ENCODE measurements around the gene USP21. TPM values are rescaled to one million over a fixed set of nuclear protein-coding genes. Genes with fewer than 3 reads are reported as not detected.

USP21 gene
- total and polyA plus RNA-seq, 9 of the 15 experiments (the other 6 are each of a cell fraction or from before 2014, with no cell fraction given): 4.9 to 52.4 (median 21.6) TPM

DNA sequence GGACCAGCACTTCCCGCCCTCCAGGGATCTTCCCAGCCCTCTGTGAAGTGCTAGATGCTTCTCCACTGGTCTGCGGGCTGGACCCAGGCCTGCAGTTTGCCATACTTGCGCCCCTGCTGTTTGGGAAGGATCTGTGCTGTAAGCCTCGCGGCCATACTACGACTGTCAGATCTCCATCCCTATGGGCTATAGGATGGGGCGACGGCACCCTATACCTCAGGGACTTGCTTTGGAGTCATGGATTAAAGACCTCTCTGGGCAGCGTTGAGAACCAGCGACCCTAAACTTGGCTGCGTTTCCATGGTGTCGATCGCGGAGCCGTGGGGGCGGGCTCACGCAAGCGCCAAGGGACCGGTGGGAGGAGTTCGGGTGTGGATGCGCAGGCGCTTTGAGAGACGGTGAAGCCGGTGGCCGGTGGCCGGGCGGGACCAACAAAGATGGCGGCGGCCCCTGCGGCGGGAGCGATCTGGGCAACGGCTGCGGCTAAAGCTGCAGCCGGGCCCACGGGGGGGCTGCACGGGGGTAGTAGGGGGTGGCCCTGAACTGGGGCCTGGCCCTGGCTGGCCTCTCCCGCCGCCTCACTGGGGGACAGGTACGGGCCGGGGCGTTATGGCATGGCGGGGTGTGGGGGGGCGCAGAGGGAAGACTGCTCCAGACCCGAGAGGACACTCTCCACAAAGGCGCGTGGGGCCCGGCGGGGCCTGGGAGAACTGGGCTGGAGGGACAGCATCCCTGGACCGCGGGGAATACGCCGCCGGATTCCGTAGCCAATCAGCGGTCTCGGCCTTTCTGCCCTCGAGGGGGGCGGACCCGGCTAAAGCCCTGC, at the start of gene USP21 (continued):
- TF ChIP-seq, protein P1, sequence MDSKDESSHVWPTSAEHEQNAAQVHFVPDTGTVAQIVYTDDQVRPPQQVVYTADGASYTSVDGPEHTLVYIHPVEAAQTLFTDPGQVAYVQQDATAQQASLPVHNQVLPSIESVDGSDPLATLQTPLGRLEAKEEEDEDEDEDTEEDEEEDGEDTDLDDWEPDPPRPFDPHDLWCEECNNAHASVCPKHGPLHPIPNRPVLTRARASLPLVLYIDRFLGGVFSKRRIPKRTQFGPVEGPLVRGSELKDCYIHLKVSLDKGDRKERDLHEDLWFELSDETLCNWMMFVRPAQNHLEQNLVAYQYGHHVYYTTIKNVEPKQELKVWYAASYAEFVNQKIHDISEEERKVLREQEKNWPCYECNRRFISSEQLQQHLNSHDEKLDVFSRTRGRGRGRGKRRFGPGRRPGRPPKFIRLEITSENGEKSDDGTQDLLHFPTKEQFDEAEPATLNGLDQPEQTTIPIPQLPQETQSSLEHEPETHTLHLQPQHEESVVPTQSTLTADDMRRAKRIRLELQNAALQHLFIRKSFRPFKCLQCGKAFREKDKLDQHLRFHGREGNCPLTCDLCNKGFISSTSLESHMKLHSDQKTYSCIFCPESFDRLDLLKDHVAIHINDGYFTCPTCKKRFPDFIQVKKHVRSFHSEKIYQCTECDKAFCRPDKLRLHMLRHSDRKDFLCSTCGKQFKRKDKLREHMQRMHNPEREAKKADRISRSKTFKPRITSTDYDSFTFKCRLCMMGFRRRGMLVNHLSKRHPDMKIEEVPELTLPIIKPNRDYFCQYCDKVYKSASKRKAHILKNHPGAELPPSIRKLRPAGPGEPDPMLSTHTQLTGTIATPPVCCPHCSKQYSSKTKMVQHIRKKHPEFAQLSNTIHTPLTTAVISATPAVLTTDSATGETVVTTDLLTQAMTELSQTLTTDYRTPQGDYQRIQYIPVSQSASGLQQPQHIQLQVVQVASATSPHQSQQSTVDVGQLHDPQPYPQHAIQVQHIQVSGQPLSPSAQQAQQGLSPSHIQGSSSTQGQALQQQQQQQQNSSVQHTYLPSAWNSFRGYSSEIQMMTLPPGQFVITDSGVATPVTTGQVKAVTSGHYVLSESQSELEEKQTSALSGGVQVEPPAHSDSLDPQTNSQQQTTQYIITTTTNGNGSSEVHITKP (IDR thresholded peaks at IDR 0.05; ENCODE audit: partially characterized antibody): no peak
- TF ChIP-seq HDAC8 (tag; IDR thresholded peaks at IDR 0.05) (no peak), SMC3 (conservative IDR thresholded peaks at IDR 0.05; ENCODE audit: insufficient read depth, low read depth, low read length) (no peak), TAF15 (IDR thresholded peaks at IDR 0.05; ENCODE audit: low read depth, low read length) (no peak), FIP1L1 (IDR thresholded peaks at IDR 0.05; ENCODE audit: low read depth, low read length, poor library complexity, severe bottlenecking) (peak; percentile 45), ESRRB (CRISPR knock-in tag; IDR thresholded peaks at IDR 0.05; ENCODE audit: borderline replicate concordance) (no peak), HDGF (IDR thresholded peaks at IDR 0.05) (peak; percentile 82; the same call in 1 of the 2 replicates), POLR2AphosphoS5 (IDR thresholded peaks at IDR 0.05; ENCODE audit: control insufficient read depth, insufficient read depth, low read depth, low read length) (peak; percentile 73), ZNF76 (CRISPR knock-in tag; IDR thresholded peaks at IDR 0.05; ENCODE audit: borderline replicate concordance) (no peak), DPF2 (IDR thresholded peaks at IDR 0.05) (no peak), TEAD1 (CRISPR knock-in tag; IDR thresholded peaks at IDR 0.05) (no peak), GATAD2A (IDR thresholded peaks at IDR 0.05) (no peak), RBM14 (IDR thresholded peaks at IDR 0.05; ENCODE audit: borderline replicate concordance, insufficient read depth, low read depth, low read length) (no peak), SUPT5H (IDR thresholded peaks at IDR 0.05) (peak; percentile 83), ZNF436 (CRISPR knock-in tag; IDR thresholded peaks at IDR 0.05) (no peak), NFE2L1 (tag; IDR thresholded peaks at IDR 0.05; ENCODE audit: borderline replicate concordance, low read depth) (no peak), RBM39 (optimal IDR thresholded peaks at IDR 0.05; ENCODE audit: low read depth, low read length) (no peak), ZNF584 (CRISPR knock-in tag; IDR thresholded peaks at IDR 0.05; ENCODE audit: low read depth) (no peak), TAF1 (IDR thresholded peaks at IDR 0.05; ENCODE audit: control insufficient read depth, extremely low read depth, insufficient read depth, low read length, severe bottlenecking) (peak; percentile 98), ZNF175 (CRISPR knock-in tag; IDR thresholded peaks at IDR 0.05; ENCODE audit: low read depth) (no peak)
- TF ChIP-seq, protein P2, sequence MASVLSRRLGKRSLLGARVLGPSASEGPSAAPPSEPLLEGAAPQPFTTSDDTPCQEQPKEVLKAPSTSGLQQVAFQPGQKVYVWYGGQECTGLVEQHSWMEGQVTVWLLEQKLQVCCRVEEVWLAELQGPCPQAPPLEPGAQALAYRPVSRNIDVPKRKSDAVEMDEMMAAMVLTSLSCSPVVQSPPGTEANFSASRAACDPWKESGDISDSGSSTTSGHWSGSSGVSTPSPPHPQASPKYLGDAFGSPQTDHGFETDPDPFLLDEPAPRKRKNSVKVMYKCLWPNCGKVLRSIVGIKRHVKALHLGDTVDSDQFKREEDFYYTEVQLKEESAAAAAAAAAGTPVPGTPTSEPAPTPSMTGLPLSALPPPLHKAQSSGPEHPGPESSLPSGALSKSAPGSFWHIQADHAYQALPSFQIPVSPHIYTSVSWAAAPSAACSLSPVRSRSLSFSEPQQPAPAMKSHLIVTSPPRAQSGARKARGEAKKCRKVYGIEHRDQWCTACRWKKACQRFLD (CRISPR knock-in tag; IDR thresholded peaks at IDR 0.05): no peak
- TF ChIP-seq, protein P3, sequence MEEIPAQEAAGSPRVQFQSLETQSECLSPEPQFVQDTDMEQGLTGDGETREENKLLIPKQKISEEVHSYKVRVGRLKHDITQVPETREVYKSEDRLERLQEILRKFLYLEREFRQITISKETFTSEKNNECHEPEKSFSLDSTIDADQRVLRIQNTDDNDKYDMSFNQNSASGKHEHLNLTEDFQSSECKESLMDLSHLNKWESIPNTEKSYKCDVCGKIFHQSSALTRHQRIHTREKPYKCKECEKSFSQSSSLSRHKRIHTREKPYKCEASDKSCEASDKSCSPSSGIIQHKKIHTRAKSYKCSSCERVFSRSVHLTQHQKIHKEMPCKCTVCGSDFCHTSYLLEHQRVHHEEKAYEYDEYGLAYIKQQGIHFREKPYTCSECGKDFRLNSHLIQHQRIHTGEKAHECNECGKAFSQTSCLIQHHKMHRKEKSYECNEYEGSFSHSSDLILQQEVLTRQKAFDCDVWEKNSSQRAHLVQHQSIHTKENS (CRISPR knock-in tag; IDR thresholded peaks at IDR 0.05): no peak
